B cell (primary cell): ENCODE results near the gene YRDC. TPM values are rescaled to one million over a fixed set of nuclear protein-coding genes. Genes with fewer than 3 reads are reported as not detected.

Experiments
- ATAC-seq: fragments of 200-7000 bp; cut with Tn5 transposase; one replicate; pipeline ENCODE4 v1.10.0; 2021; ENCODE audit warnings: low read depth, mild to moderate bottlenecking, moderate number of reproducible peaks, moderate library complexity
- CTCF ChIA-PET: fragments of 350-600 bp; sonication (Branson Sonifier 250); formaldehyde crosslinking; loops from one replicate; lab custom pipeline; 2021; ENCODE audit warnings: antibody characterized with exemption, inconsistent platforms; lab: Charles Lee
- POLR2A ChIA-PET: fragments of 350-600 bp; sonication (Branson Sonifier 250); formaldehyde crosslinking; loops from one replicate; lab custom pipeline; 2021; ENCODE audit warnings: antibody characterized with exemption; lab: Charles Lee
- DNase-seq: peaks from one replicate; pipeline ENCODE4 v3.0.0; 2013
- H2AFZ ChIP-seq: 2 replicates; pipeline ENCODE4 v1.6.1; 2012; ENCODE audit warnings: mild to moderate bottlenecking, low read depth, low read length; ENCODE audit not compliant: insufficient read depth, poor library complexity, severe bottlenecking
- H3K27ac ChIP-seq, 2 donors: 1 replicate in 1 of 2; 2 replicates in 1 of 2; pipeline ENCODE4 v1.5.1; 2012 to 2013; ENCODE audit warnings: low read length in 2 of 2, mild to moderate bottlenecking in 2 of 2, moderate library complexity in 1 of 2
- H3K27me3 ChIP-seq, 4 experiments: fragments of 200-600 bp in 1 of 4; sonication (generic) in 1 of 4; replicated peaks in 1 of 4; 1 replicate in 2 of 4; 2 replicates in 2 of 4; pipeline versions ENCODE4 v1.6.1 to v1.7.0; 2013 to 2016; ENCODE audit warnings: low read length in 3 of 4, mild to moderate bottlenecking in 2 of 4, mixed read lengths in 1 of 4, moderate library complexity in 1 of 4; ENCODE audit not compliant: insufficient read depth in 4 of 4, control insufficient read depth in 3 of 4; ENCODE audit errors: control extremely low read depth in 1 of 4
- H3K36me3 ChIP-seq, 2 experiments: replicated peaks in 1 of 2; 1 replicate in 1 of 2; 2 replicates in 1 of 2; pipeline versions ENCODE4 v1.6.1 to v1.7.1; 2013; ENCODE audit warnings: low read length in 1 of 2; ENCODE audit not compliant: insufficient read depth in 2 of 2, control insufficient read depth in 1 of 2; ENCODE audit errors: control extremely low read depth in 1 of 2, extremely low read depth in 1 of 2
- H3K4me1 ChIP-seq, 2 donors: fragments of 200-600 bp in 1 of 2; sonication (generic) in 1 of 2; 1 replicate in 1 of 2; 2 replicates in 1 of 2; pipeline versions ENCODE4 v1.5.1 to v1.6.1; 2013 to 2017; ENCODE audit warnings: low read length in 2 of 2; ENCODE audit not compliant: control insufficient read depth in 2 of 2, insufficient read depth in 2 of 2
- H3K4me2 ChIP-seq: replicated peaks from 2 replicates; pipeline ENCODE3; 2012; ENCODE audit warnings: mild to moderate bottlenecking, low read depth, low read length; ENCODE audit not compliant: poor library complexity, severe bottlenecking
- H3K4me3 ChIP-seq, 5 experiments: fragments of 200-600 bp in 1 of 5; sonication (generic) in 1 of 5; 1 replicate in 3 of 5; 2 replicates in 2 of 5; pipeline versions ENCODE4 v1.5.1 to v1.7.0; 2011 to 2016; ENCODE audit warnings: low read length in 4 of 5, mild to moderate bottlenecking in 4 of 5, low read depth in 2 of 5, control low read depth in 1 of 5, moderate library complexity in 1 of 5; ENCODE audit not compliant: insufficient read depth in 1 of 5; ENCODE audit errors: control extremely low read depth in 1 of 5, extremely low read depth in 1 of 5
- H3K79me2 ChIP-seq: fragments of 200-600 bp; sonication (generic); one replicate; pipeline ENCODE4 v1.6.0; 2016; ENCODE audit warnings: low read length; ENCODE audit not compliant: control insufficient read depth, insufficient read depth
- H3K9ac ChIP-seq: fragments of 200-600 bp; sonication (generic); 2 replicates; pipeline ENCODE4 v1.6.1; 2017; ENCODE audit warnings: mild to moderate bottlenecking, low read length, moderate library complexity
- H3K9me3 ChIP-seq, 3 donors: one replicate each; pipeline versions ENCODE4 v1.6.1 to v1.7.1; 2013; ENCODE audit warnings: low read length in 2 of 3; ENCODE audit not compliant: control insufficient read depth in 2 of 3, insufficient read depth in 1 of 3; ENCODE audit errors: control extremely low read depth in 1 of 3
- H4K20me1 ChIP-seq: 2 replicates; pipeline ENCODE4 v1.6.0; 2012; ENCODE audit warnings: mild to moderate bottlenecking, low read length; ENCODE audit not compliant: insufficient read depth, control insufficient read depth, poor library complexity, severe bottlenecking
- H3K27ac Mint-ChIP-seq: one replicate; pipeline ENCODE4 v1.8.0; 2021; ENCODE audit warnings: mixed read lengths
- H3K27me3 Mint-ChIP-seq: one replicate; pipeline ENCODE4 v1.8.0; 2021; ENCODE audit warnings: mixed read lengths
- H3K4me1 Mint-ChIP-seq: one replicate; pipeline ENCODE4 v1.8.0; 2021; ENCODE audit warnings: mixed read lengths
- H3K4me3 Mint-ChIP-seq: one replicate; pipeline ENCODE4 v1.8.0; 2021; ENCODE audit warnings: mixed read lengths
- H3K9me3 Mint-ChIP-seq: one replicate; pipeline ENCODE4 v1.8.0; 2022; ENCODE audit warnings: mixed read lengths; ENCODE audit not compliant: insufficient read depth
- CTCF ChIP-seq: fragments of 200-600 bp; IDR thresholded peaks from one replicate; pipeline ENCODE4 v1.8.0; 2022; ENCODE audit warnings: antibody characterized with exemption, mild to moderate bottlenecking
- EZH2 ChIP-seq: IDR thresholded peaks from 2 replicates; pipeline ENCODE4 v1.6.1; 2012; ENCODE audit warnings: borderline replicate concordance, low read depth, mild to moderate bottlenecking, moderate library complexity, low read length; ENCODE audit not compliant: insufficient read depth, poor library complexity, severe bottlenecking
- WGBS: methylation state at CpG from one replicate; pipeline ENCODE4 v1.1.5; 2013; ENCODE audit warnings: missing lambda C conversion rate; ENCODE audit not compliant: insufficient coverage; 5-methylcytosine and 5-hydroxymethylcytosine counted together
- intact Hi-C: fragments of 100-400 bp; cut with micrococcal nuclease; formaldehyde crosslinking; loops from one replicate; pipeline ENCODE4 v1.10.0; 2022
- polyA plus RNA-seq: library from polyadenylated mRNA; depleted of rRNA; stranded (reverse); fragments of >200 nt; gene quantifications from 2 replicates; pipeline ENCODE4 v1.2.3, GENCODE V29; 2012
- total RNA-seq, 2 donors: library from RNA; stranded (reverse); fragments of 120-200 nt in 1 of 2; gene quantifications; 1 replicate in 1 of 2; 2 replicates in 1 of 2; pipeline versions ENCODE4 v1.2.3 to v1.2.4, GENCODE V29; 2013 to 2022

Gene YRDC
- total and polyA plus RNA-seq, 2 donors (not counting 1 experiment from before 2014, with no cell fraction given) = 12.5 to 16.7 TPM

DNA sequence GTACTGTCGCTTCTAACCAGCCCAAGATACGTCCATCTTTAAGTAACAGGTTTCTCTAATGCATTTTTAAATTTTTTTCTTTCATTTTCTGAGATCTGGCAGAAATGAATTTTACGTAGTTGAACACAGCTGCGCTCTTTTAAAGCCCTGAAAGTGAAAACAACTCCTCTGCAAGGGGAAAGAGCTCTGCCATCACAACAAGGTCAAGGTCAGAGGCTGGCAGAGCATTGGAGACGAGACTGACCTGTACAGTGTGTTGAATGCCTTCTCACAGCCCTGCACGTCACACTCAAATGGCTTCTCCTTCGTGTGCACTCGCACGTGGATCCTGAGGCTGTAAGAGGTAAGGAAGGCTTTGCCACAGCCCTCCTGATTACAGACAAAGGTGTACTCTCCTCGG is 31.7 kb upstream of the YRDC start:
- ChIA-PET POLR2A (no interaction called here), CTCF (interaction anchor here (1.0 kb wide), 1 partner anchor 11 kb away, joined by 3 read pairs; no protein-coding TSS in a partner anchor)
- Histone ChIP-seq H3K36me3 (peaks cover 17 to 64% of the 10 kb centered on the region in 2 experiments), H3K4me2 (no peak overlapping the region), H3K9me3 (no peaks in the 10 kb centered on the region), H4K20me1 (peaks cover 15% of the 10 kb centered on the region), H3K27me3 (no peaks in the 10 kb centered on the region), H3K4me1 (no peaks in the 10 kb centered on the region), H2AFZ (no peak overlapping the region), H3K79me2 (peaks cover 46% of the 10 kb centered on the region), H3K4me3 (no peak overlapping the region), H3K27ac (no peak overlapping the region), H3K9ac (no peak overlapping the region)
- no peak for ATAC-seq
- Mint-ChIP-seq H3K9me3 (no peaks in the 10 kb centered on the region), H3K27me3 (no peaks in the 10 kb centered on the region), H3K4me3 (no peak overlapping the region), H3K4me1 (peaks cover 5% of the 10 kb centered on the region), H3K27ac (no peak overlapping the region)
- TF ChIP-seq EZH2 (no peak), CTCF (no peak)
- intact Hi-C loops = no loop called here
- no peak for DNase-seq
- 97% methylated on average over 9 of the region's 10 CpGs for WGBS

- Mint-ChIP-seq H3K4me3 (no peak overlapping the region), H3K4me1 (peaks cover 2% of the 10 kb centered on the region), H3K9me3 (no peaks in the 10 kb centered on the region), H3K27me3 (no peaks in the 10 kb centered on the region), H3K27ac (no peak overlapping the region)
- H4K20me1 ChIP-seq = peaks cover 9% of the 10 kb centered on the region
- ATAC-seq = no peak
- H3K9ac ChIP-seq = no peak overlapping the region
- intact Hi-C loops = no loop called here
- H3K9me3 ChIP-seq = no peaks in the 10 kb centered on the region
- POLR2A ChIA-PET = no interaction called here
- H3K4me2 ChIP-seq = no peak overlapping the region
- H3K36me3 ChIP-seq = peaks cover 28 to 78% of the 10 kb centered on the region in 2 experiments
- H3K4me3 ChIP-seq = no peak overlapping the region
- H2AFZ ChIP-seq = no peak overlapping the region
- WGBS = 62% methylated on average over 3 of the region's 3 CpGs
- H3K27ac ChIP-seq = no peak overlapping the region
- H3K4me1 ChIP-seq = no peaks in the 10 kb centered on the region
- no peak for TF ChIP-seq CTCF
- TF ChIP-seq EZH2 = no peak
- CTCF ChIA-PET = interaction anchor here (0.7 kb wide), 1 partner anchor 17 kb away, joined by 3 read pairs; no protein-coding TSS in a partner anchor
- no peaks in the 10 kb centered on the region for H3K27me3 ChIP-seq
- H3K79me2 ChIP-seq = peaks cover 22% of the 10 kb centered on the region
- no peak for DNase-seq
Observed at GRCh38 chr1:37836788-37837187, 28.8 kb upstream of the YRDC start.
